Esophagus squamous epithelium (tissue), 5 donors: ENCODE results near the gene C11orf86. TPM values are rescaled to one million over a fixed set of nuclear protein-coding genes. Genes with fewer than 3 reads are reported as not detected.

Experiments
- DNase-seq: peaks from one replicate; lab custom pipeline; 2025; lab: John Stamatoyannopoulos, UW
- H3K27ac ChIP-seq, 4 donors: fragments of 200-600 bp; sonication (generic); one replicate each; pipeline ENCODE4 v1.5.1; 2016 to 2019; ENCODE audit warnings: mild to moderate bottlenecking in 1 of 4
- H3K27me3 ChIP-seq, 4 donors: fragments of 200-600 bp; sonication (generic); 1 replicate in 3 of 4; 2 replicates in 1 of 4; pipeline versions ENCODE4 v1.5.1 to v1.6.0; 2017 to 2021; ENCODE audit warnings: antibody characterized with exemption in 1 of 4
- H3K36me3 ChIP-seq, 3 donors: fragments of 200-600 bp; sonication (generic); one replicate each; pipeline ENCODE4 v1.5.1; 2016 to 2019
- H3K4me1 ChIP-seq, 3 donors: fragments of 200-600 bp; sonication (generic); one replicate each; pipeline ENCODE4 v1.5.1; 2017 to 2019
- H3K4me3 ChIP-seq, 4 donors: fragments of 200-600 bp; sonication (generic); 1 replicate in 3 of 4; 2 replicates in 1 of 4; pipeline ENCODE4 v1.5.1; 2016 to 2019; ENCODE audit warnings: mild to moderate bottlenecking in 2 of 4, moderate library complexity in 1 of 4
- H3K9me3 ChIP-seq, 3 donors: fragments of 200-600 bp; sonication (generic); one replicate each; pipeline ENCODE4 v1.5.1; 2016 to 2019
- POLR2A ChIP-seq, 4 donors: fragments of 450-650 bp; IDR thresholded peaks; one replicate each; pipeline ENCODE4 v1.6.1; 2017; ENCODE audit warnings: antibody characterized with exemption in 4 of 4, mild to moderate bottlenecking in 4 of 4, moderate library complexity in 3 of 4
- WGBS, 2 donors: methylation state at CpG; one replicate each; pipeline ENCODE4 v1.1.5; 2018; 5-methylcytosine and 5-hydroxymethylcytosine counted together
- intact Hi-C: fragments of 100-400 bp; cut with DNase I; formaldehyde crosslinking; loops from one replicate; pipeline ENCODE4 v1.15.0; 2022
- total RNA-seq, 4 donors: library from RNA; depleted of rRNA; stranded (reverse); fragments of >200 nt; gene quantifications; one replicate each; pipeline ENCODE4 v1.1.0, GENCODE V29; 2016
- TF ChIP-seq, protein P1 (sequence below), 6 experiments: fragments of 450-650 bp in 4 of 6; fragments of 200-600 bp in 2 of 6; sonication (generic) in 2 of 6; IDR thresholded peaks; one replicate each; pipeline ENCODE4 v1.5.1; 2016 to 2019; ENCODE audit warnings: antibody characterized with exemption in 6 of 6, mild to moderate bottlenecking in 4 of 6, moderate library complexity in 4 of 6
- donor health status: DM: yes; HTN: yes; CAD: no.

The C11orf86 gene
- total RNA-seq, 4 donors from 2014 or later: not detected

- no peak for TF ChIP-seq POLR2A (IDR thresholded peaks at IDR 0.05)
- TF ChIP-seq, protein P1, sequence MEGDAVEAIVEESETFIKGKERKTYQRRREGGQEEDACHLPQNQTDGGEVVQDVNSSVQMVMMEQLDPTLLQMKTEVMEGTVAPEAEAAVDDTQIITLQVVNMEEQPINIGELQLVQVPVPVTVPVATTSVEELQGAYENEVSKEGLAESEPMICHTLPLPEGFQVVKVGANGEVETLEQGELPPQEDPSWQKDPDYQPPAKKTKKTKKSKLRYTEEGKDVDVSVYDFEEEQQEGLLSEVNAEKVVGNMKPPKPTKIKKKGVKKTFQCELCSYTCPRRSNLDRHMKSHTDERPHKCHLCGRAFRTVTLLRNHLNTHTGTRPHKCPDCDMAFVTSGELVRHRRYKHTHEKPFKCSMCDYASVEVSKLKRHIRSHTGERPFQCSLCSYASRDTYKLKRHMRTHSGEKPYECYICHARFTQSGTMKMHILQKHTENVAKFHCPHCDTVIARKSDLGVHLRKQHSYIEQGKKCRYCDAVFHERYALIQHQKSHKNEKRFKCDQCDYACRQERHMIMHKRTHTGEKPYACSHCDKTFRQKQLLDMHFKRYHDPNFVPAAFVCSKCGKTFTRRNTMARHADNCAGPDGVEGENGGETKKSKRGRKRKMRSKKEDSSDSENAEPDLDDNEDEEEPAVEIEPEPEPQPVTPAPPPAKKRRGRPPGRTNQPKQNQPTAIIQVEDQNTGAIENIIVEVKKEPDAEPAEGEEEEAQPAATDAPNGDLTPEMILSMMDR (IDR thresholded peaks at IDR 0.05): no peak
- no peak for DNase-seq
- peaks cover 0 to 6% (median 0%) of the 10 kb centered on the region in 3 donors for H3K9me3 ChIP-seq
- no peak overlapping the region for H3K4me3 ChIP-seq
- peaks cover 4 to 9% (median 7%) of the 10 kb centered on the region in 3 donors for H3K4me1 ChIP-seq
- H3K36me3 ChIP-seq: no peaks in the 10 kb centered on the region
- no peaks in the 10 kb centered on the region for H3K27me3 ChIP-seq
- 82% methylated on average over 4 of the region's 6 CpGs; no CpG with 5 or more reads in 1 of the 2 donors for WGBS, 2 donors
- intact Hi-C loops: no loop called here
- no peak overlapping the region for H3K27ac ChIP-seq
These were observed 1.8 kb downstream of the C11orf86 start for GRCh38 chr11:66976925-66977324.

DNA sequence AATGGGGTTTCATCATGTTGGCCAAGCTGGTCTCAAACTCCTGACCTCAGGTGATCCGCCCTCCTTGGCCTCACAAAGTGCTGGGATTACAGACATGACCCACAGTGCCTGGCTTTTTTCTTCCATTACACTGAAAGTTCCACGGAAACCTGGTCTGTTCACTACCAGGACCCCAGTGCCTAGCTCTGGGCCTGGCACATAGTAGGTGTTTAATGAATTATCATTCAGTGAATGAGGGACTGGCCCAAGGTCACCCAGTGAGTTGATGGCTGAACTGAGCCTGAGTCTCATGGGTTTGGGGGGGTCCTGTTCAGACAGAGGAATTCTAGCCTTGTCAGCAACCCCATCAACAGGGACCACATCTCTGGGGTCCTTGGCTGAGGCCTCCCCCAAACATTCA lies 3.1 kb downstream of the C11orf86 start:
- no peak for DNase-seq
- peaks cover 0 to 6% (median 0%) of the 10 kb centered on the region in 3 donors for H3K9me3 ChIP-seq
- 92 to 100% methylated on average over 1 to 2 of the region's 2 CpGs for WGBS, 2 donors
- intact Hi-C loops: no loop called here
- no peak overlapping the region for H3K4me3 ChIP-seq
- H3K4me1 ChIP-seq: peaks cover 7 to 15% (median 8%) of the 10 kb centered on the region in 3 donors
- H3K27me3 ChIP-seq: no peaks in the 10 kb centered on the region
- H3K36me3 ChIP-seq: no peaks in the 10 kb centered on the region
- H3K27ac ChIP-seq: no peak overlapping the region
- TF ChIP-seq, protein P1 (IDR thresholded peaks at IDR 0.05): no peak
- TF ChIP-seq POLR2A (IDR thresholded peaks at IDR 0.05): no peak

DNA sequence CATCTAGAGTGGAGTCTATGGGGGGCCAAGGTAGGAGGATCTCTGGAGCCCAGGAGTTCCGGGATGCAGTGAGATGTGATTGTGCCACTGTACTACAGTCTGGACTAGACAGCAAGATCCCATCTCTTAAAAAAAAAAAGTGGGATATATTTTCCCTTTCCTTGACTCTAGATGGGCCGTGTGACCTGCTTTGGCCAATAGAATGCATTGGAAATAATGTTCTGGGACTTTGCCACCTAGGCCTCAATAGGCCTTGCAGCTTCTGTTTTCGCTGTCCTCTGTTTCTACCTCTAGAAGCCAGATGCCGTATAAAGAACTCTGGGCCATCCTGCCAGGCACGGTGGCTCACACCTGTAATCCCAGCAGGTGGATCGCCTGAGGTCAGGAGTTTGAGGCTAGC lies 3.6 kb downstream of the C11orf86 start:
- H3K9me3 ChIP-seq: peaks cover 0 to 6% (median 0%) of the 10 kb centered on the region in 3 donors
- DNase-seq: no peak
- peaks cover 10 to 19% (median 10%) of the 10 kb centered on the region in 3 donors for H3K4me1 ChIP-seq
- no peaks in the 10 kb centered on the region for H3K36me3 ChIP-seq
- TF ChIP-seq POLR2A (IDR thresholded peaks at IDR 0.05): no peak
- TF ChIP-seq, protein P1 (IDR thresholded peaks at IDR 0.05): no peak
- no peak overlapping the region for H3K4me3 ChIP-seq
- H3K27ac ChIP-seq: no peak overlapping the region
- H3K27me3 ChIP-seq: no peaks in the 10 kb centered on the region
- WGBS, 2 donors: 86 to 93% methylated on average over 3 to 4 of the region's 6 CpGs
- intact Hi-C loops: no loop called here

- Histone ChIP-seq H3K27ac (no peak overlapping the region), H3K4me3 (no peak overlapping the region), H3K36me3 (no peaks in the 10 kb centered on the region), H3K27me3 (no peaks in the 10 kb centered on the region), H3K9me3 (peaks cover 0 to 6% (median 0%) of the 10 kb centered on the region in 3 donors), H3K4me1 (peaks cover 13 to 27% (median 13%) of the 10 kb centered on the region in 3 donors)
- 88 to 97% methylated on average over 2 of the region's 2 CpGs for WGBS, 2 donors
- TF ChIP-seq, protein P1 (IDR thresholded peaks at IDR 0.05): no peak
- no peak for TF ChIP-seq POLR2A (IDR thresholded peaks at IDR 0.05)
- intact Hi-C loops: no loop called here
- no peak for DNase-seq
These were observed 4.4 kb downstream of the C11orf86 start for GRCh38 chr11:66979336-66979980.

GRCh38 chr11:66981976-66982578 lies 7.0 kb downstream of the C11orf86 start:
- Histone ChIP-seq H3K27ac (peak overlapping the region in 1 of 4 donors; percentile 44), H3K36me3 (no peaks in the 10 kb centered on the region), H3K9me3 (peaks cover 0 to 6% (median 0%) of the 10 kb centered on the region in 3 donors), H3K4me3 (no peak overlapping the region), H3K27me3 (no peaks in the 10 kb centered on the region), H3K4me1 (peaks cover 13 to 46% (median 17%) of the 10 kb centered on the region in 3 donors)
- 12 to 15% methylated on average over 9 of the region's 9 CpGs for WGBS, 2 donors
- DNase-seq: peak; percentile 7
- no peak for TF ChIP-seq POLR2A (IDR thresholded peaks at IDR 0.05)
- TF ChIP-seq, protein P1 (IDR thresholded peaks at IDR 0.05): no peak
- intact Hi-C loops: no loop called here
